HG02571 (cell line): ENCODE results near the gene NTRK3.
"Not testable (repeated sequence)": the region's sequence is repeated elsewhere in the genome, so short reads cannot be mapped to it uniquely, and the experiment has no call there.

Experiments
- ATAC-seq: cut with Tn5 transposase; IDR thresholded peaks from one replicate; pipeline ENCODE4 v1.9.1; 2021; ENCODE audit warnings: mild to moderate bottlenecking, moderate library complexity; ENCODE audit not compliant: unreplicated experiment

The NTRK3 gene

GRCh38 chr15:87848012-87848411 is 408.5 kb downstream of the NTRK3 start:
- ATAC-seq = no peak

GRCh38 chr15:87846746-87847145 is 409.8 kb downstream of the NTRK3 start:
- ATAC-seq = no peak

- ATAC-seq = no peak
Observed at GRCh38 chr15:87843312-87843711, 413.2 kb downstream of the NTRK3 start.

GRCh38 chr15:87841426-87841998 is 415.0 kb downstream of the NTRK3 start:
- ATAC-seq = no peak

- not testable (repeated sequence) for ATAC-seq
Observed at GRCh38 chr15:87835830-87836229, 420.7 kb downstream of the NTRK3 start.

GRCh38 chr15:87833333-87833732 is 423.2 kb downstream of the NTRK3 start:
- not testable (repeated sequence) for ATAC-seq

GRCh38 chr15:87829332-87830050 is 427.0 kb downstream of the NTRK3 start:
- no peak for ATAC-seq

GRCh38 chr15:87828608-87829007 is 427.9 kb downstream of the NTRK3 start:
- no peak for ATAC-seq

- ATAC-seq = no peak
Observed at GRCh38 chr15:87827131-87827530, 429.4 kb downstream of the NTRK3 start.

- ATAC-seq = no peak
Observed at GRCh38 chr15:87826119-87826747, 430.3 kb downstream of the NTRK3 start.

GRCh38 chr15:87818756-87819155 is 437.8 kb downstream of the NTRK3 start:
- ATAC-seq = no peak

GRCh38 chr15:87817553-87817952 is 439.0 kb downstream of the NTRK3 start:
- ATAC-seq = no peak

GRCh38 chr15:87816811-87817210 is 439.7 kb downstream of the NTRK3 start:
- no peak for ATAC-seq

- no peak for ATAC-seq
Observed at GRCh38 chr15:87816016-87816415, 440.5 kb downstream of the NTRK3 start.
